Erythroblast (primary cell): ENCODE results near the gene EYS.

Experiments used
- DNase-seq, 2 experiments: peaks; one replicate each; lab custom pipeline; 2025; lab: John Stamatoyannopoulos, UW
- GATA1 ChIP-seq: IDR thresholded peaks from 2 replicates; pipeline ENCODE4 v1.6.1; 2011; ENCODE audit warnings: low read depth, mild to moderate bottlenecking, control low read depth, low read length, moderate library complexity
- POLR2A ChIP-seq: IDR thresholded peaks from 2 replicates; pipeline ENCODE4 v1.6.1; 2011; ENCODE audit warnings: mild to moderate bottlenecking, low read length

EYS gene

DNA sequence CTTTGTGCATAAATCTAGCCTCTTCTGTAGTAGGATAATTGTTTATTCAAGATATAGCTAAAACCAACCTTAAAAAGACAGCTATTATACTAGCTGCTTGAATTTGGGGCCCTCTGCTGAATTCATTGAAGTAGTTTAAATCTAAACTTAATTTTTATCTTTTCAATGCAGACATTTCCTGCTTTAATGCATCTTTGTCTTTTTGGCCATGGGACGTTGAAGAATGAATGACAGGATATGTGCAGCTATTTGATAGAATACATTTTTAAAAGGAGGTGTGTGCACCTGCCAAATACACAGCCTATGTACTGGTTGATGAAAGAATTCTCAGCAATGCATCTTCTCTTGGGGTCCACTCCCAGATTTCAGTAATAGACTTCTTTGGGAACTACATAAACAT, 1546.5 kb downstream of the EYS start:
- TF ChIP-seq POLR2A: no peak
- TF ChIP-seq GATA1: no peak
- DNase-seq: no peak

GRCh38 chr6:64155063-64155462, 1552.0 kb downstream of the EYS start:
- TF ChIP-seq GATA1 (no peak), POLR2A (no peak)
- no peak for DNase-seq

GRCh38 chr6:64146876-64147275, 1560.2 kb downstream of the EYS start:
- DNase-seq: no peak
- TF ChIP-seq GATA1 (no peak), POLR2A (no peak)

DNA sequence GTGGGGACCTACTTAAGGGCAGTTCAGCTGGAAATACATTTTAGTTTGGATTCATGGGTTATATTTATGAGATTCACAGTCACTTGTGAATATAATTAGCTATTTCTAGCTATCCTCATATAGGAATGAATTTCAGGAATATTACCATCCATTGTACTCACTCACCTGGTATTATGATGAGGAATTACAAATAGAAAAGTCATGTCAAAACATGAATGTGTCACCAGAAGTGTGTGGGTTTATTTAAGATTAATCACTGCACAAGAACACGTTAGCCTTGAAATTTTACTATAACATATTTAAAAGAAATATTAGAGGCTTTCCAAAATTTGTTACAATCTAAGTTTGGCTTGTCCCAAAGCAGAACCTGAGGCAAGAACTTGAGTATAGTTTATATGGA, 1560.9 kb downstream of the EYS start:
- DNase-seq: no peak
- TF ChIP-seq POLR2A (no peak), GATA1 (no peak)

GRCh38 chr6:64145658-64146057, 1561.4 kb downstream of the EYS start:
- TF ChIP-seq GATA1: no peak
- no peak for TF ChIP-seq POLR2A
- no peak for DNase-seq

DNA sequence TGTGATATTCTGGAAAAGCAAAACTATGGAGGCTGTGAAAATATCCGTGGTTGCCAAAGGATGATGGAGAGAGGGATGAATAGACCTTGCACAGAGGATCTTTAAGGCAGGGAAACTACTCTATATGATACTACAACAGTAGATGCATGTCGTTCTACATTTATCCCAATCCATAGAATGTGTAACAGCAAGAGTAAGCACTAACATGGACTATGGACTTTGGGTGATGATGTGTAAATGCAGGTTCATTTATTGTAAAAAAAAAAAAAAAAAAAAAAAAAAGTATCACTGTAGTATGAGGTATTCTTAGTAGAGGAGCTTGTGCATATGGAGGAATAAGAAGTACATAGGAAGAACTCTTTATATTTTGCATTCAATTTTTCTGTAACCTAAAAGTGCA, 1563.9 kb downstream of the EYS start:
- no peak for DNase-seq
- no peak for TF ChIP-seq POLR2A
- no peak for TF ChIP-seq GATA1

DNA sequence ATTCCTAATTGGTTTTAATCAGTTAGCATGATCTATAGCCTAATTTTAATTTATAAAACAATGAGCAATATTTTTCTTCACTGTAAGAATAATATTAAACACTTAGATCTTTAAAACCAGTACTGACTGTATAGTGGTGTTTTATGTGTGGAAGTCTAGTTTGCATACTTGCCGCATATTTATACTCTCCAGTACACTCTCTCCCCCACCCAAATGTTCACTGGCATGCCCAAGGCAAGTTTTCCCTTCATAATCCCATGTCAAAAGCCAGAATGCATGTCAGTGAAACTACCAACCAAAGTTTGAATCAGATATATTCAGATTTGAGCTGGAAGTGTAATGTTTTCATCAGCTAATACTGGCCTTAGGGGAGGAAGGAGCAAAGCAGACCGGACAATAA, 1565.3 kb downstream of the EYS start:
- DNase-seq: no peak
- TF ChIP-seq GATA1 (no peak), POLR2A (no peak)

- no peak for DNase-seq
- TF ChIP-seq GATA1 (no peak), POLR2A (no peak)
Measured at GRCh38 chr6:64128301-64129024, 1578.6 kb downstream of the EYS start.

DNA sequence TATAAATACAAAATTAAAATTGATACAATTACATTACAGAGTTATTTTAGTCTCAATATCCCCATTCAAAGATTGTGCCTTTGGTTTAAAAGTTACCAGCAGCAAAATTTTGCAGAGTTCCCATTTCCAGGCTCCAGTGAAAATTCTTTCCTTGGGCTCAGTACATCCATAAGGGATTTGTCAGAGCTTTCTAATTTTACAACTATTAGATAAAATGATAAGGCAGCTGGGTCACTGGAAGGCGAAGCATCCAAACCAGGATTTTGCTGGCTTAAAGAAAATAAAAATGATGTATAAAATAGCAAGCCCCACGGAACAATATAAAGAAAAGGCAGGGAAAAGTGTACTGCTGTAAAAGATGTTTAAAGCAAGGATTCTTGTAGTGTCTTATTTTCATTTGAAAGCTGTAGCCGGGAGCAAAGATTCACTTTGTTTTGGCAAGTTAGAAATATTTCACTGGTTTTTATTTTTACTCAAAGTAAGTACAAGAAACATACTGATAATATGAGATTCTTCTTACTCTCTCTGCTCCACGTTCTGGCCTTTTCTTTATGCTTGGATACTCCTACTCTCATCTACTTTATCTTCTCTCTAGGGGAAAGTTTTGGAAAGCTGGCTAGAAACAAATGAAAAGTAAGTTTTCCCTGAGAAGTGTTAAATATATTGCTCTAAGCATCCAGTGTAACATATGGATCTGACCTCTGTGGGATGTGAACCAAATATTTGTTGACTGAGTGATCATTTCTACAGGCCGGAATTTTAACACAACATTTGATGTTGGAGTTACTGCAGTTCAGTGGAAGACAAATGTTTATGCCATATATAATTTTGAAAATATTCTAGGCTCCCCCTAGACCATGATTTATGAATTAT, 1583.0 kb downstream of the EYS start:
- no peak for DNase-seq
- TF ChIP-seq GATA1: no peak
- TF ChIP-seq POLR2A: no peak

DNA sequence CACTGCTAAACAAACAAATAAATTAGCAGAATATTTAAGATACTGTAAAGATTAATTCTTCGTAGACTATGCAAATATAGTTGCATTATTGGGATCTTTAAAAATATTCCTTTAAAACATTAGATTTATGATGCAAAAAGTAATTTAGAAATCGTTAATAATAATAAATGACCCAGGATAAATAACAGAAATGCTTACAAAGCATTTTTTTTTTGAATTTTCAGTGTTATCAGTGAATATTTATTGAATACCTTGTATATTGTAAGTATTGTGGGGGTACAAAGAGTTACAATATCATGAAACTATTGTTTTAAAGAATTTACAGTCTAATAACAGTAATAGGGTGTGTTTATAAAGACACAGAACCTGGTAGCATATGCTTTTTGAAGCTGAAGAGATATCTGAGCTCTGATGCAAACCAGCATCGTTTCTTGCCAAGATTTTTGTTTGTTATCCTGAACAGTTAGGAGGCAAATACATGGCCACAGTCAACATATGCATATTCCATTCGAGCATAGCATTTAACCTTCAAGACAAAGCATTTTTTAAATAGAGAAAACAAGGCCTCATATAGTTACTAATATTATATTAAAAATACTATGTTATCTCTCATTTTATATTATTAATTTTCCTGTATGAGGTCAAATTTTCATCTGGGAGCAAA, 1584.2 kb downstream of the EYS start:
- no peak for TF ChIP-seq GATA1
- TF ChIP-seq POLR2A: no peak
- DNase-seq: no peak

DNA sequence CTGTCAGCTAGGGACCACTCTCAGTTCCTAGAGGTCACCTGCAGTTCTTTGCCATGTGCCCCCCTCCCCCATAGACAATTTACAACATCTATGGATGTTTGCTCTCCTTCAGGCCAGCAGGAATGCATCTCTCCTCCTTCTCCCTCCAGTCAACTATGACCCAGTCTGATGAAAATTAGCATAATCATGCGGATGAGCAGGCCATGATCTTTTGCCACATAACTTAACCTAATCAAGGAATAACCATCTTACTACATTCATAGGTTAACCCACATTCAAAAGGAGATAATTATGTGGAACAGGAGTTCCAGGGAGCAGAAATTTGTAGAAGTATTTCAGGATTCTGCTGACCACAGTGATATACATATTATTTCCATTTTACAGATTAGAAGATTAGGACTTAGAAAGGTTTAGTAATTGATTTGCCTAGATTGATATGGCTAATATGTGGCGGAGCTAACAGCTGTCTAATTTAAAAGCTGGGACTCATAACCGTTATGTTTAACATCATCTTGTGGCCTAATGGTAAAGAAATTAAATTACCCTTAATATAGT, 1585.9 kb downstream of the EYS start:
- TF ChIP-seq POLR2A: no peak
- no peak for TF ChIP-seq GATA1
- DNase-seq: no peak

- TF ChIP-seq GATA1: no peak
- TF ChIP-seq POLR2A: no peak
- no peak for DNase-seq
Measured at GRCh38 chr6:64113704-64114103, 1593.3 kb downstream of the EYS start.

- TF ChIP-seq POLR2A (no peak), GATA1 (no peak)
- DNase-seq: no peak
Measured at GRCh38 chr6:64104051-64104450, 1603.0 kb downstream of the EYS start.
